Measurements from ENCODE around the gene POFUT2. TPM values are rescaled to one million over a fixed set of nuclear protein-coding genes. Genes with fewer than 3 reads are reported as not detected.

POFUT2 gene
- total RNA-seq, 8 experiments from 2014 or later, result 17.3 to 40.8 (median 25.6) TPM

GRCh38 chr21:45297869-45298268, 10.2 kb upstream of the POFUT2 start:
- ATAC-seq (replicated peaks in 6 of 8), result no peak
- no peak overlapping the region for H3K4me3 ChIP-seq
- in situ Hi-C loops (cut with MboI; ENCODE audit: low pct_unique_long_range_greater_than_20kb in 2 of 9, low sequenced_read_pairs in 9 of 9, unreplicated experiment in 9 of 9), result loop anchor here in 3 of 9 experiments (25.0 kb wide), 2 partner anchors 139 to 336 kb away; no protein-coding TSS in a partner anchor
- WGBS, 10 experiments, result 74 to 100% (median 94%) methylated on average over 2 to 4 of the region's 4 CpGs; no CpG with 5 or more reads in 1 of the 10 experiments
- peaks cover 42 to 44% of the 10 kb centered on the region in 2 donors for H3K4me1 ChIP-seq (replicated peaks in 1 of 2)
- no peak overlapping the region for H3K27ac ChIP-seq

GRCh38 chr21:45297329-45297728, 9.6 kb upstream of the POFUT2 start:
- Histone ChIP-seq H3K27ac (no peak overlapping the region), H3K4me3 (no peak overlapping the region), H3K4me1 (replicated peaks in 1 of 2) (peaks cover 41 to 44% of the 10 kb centered on the region in 2 donors)
- in situ Hi-C loops (cut with MboI; ENCODE audit: low pct_unique_long_range_greater_than_20kb in 2 of 9, low sequenced_read_pairs in 9 of 9, unreplicated experiment in 9 of 9), result loop anchor here in 3 of 9 experiments (25.0 kb wide), 2 partner anchors 140 to 335 kb away; no protein-coding TSS in a partner anchor
- no peak for ATAC-seq (replicated peaks in 6 of 8)
- 80 to 100% (median 86%) methylated on average over 1 to 6 of the region's 9 CpGs; no CpG with 5 or more reads in 1 of the 10 experiments for WGBS, 10 experiments

- no peak for ATAC-seq (replicated peaks in 6 of 8)
- H3K27ac ChIP-seq, result no peak overlapping the region
- peaks cover 38 to 44% of the 10 kb centered on the region in 2 donors for H3K4me1 ChIP-seq (replicated peaks in 1 of 2)
- WGBS, 10 experiments, result 90 to 100% (median 95%) methylated on average over 1 to 7 of the region's 7 CpGs
- in situ Hi-C loops (cut with MboI; ENCODE audit: low pct_unique_long_range_greater_than_20kb in 2 of 9, low sequenced_read_pairs in 9 of 9, unreplicated experiment in 9 of 9), result loop anchor here in 3 of 9 experiments (25.0 kb wide), 2 partner anchors 141 to 334 kb away; no protein-coding TSS in a partner anchor
- H3K4me3 ChIP-seq, result no peak overlapping the region
Observed at GRCh38 chr21:45296638-45297037, 8.9 kb upstream of the POFUT2 start.

- ATAC-seq (replicated peaks in 6 of 8), result no peak
- in situ Hi-C loops (cut with MboI; ENCODE audit: low pct_unique_long_range_greater_than_20kb in 2 of 9, low sequenced_read_pairs in 9 of 9, unreplicated experiment in 9 of 9), result loop anchor here in 3 of 9 experiments (25.0 kb wide), 2 partner anchors 142 to 333 kb away; no protein-coding TSS in a partner anchor
- no peak overlapping the region for H3K4me3 ChIP-seq
- peak overlapping the region; percentile 69 to 72 for H3K27ac ChIP-seq
- 30 to 100% (median 68%) methylated on average over 2 to 22 of the region's 27 CpGs; no CpG with 5 or more reads in 2 of the 10 experiments for WGBS, 10 experiments
- H3K4me1 ChIP-seq (replicated peaks in 1 of 2), result peaks cover 37 to 44% of the 10 kb centered on the region in 2 donors
Observed at GRCh38 chr21:45295576-45296365, 8.1 kb upstream of the POFUT2 start.

- peak; percentile 9 to 76 (median 67) for ATAC-seq (replicated peaks in 6 of 8)
- WGBS, 10 experiments, result 13 to 90% (median 40%) methylated on average over 1 to 17 of the region's 40 CpGs; no CpG with 5 or more reads in 1 of the 10 experiments
- Histone ChIP-seq H3K4me1 (replicated peaks in 1 of 2) (peaks cover 37 to 44% of the 10 kb centered on the region in 2 donors), H3K4me3 (peak overlapping the region in 2 of 5 donors; percentile 0 to 9), H3K27ac (peak overlapping the region; percentile 69 to 72)
- in situ Hi-C loops (cut with MboI; ENCODE audit: low pct_unique_long_range_greater_than_20kb in 2 of 9, low sequenced_read_pairs in 9 of 9, unreplicated experiment in 9 of 9), result loop anchor here in 3 of 9 experiments (25.0 kb wide), 2 partner anchors 143 to 332 kb away; no protein-coding TSS in a partner anchor
Observed at GRCh38 chr21:45294509-45295291, 7.0 kb upstream of the POFUT2 start.

- peak in 5 of 8 experiments; percentile 0 to 3 (median 1) for ATAC-seq (replicated peaks in 6 of 8)
- Histone ChIP-seq H3K4me1 (replicated peaks in 1 of 2) (peaks cover 38 to 44% of the 10 kb centered on the region in 2 donors), H3K27ac (peak overlapping the region; percentile 69 to 72), H3K4me3 (no peak overlapping the region)
- WGBS, 10 experiments, result 0 to 88% (median 70%) methylated on average over 1 to 3 of the region's 23 CpGs; no CpG with 5 or more reads in 6 of the 10 experiments
- in situ Hi-C loops (cut with MboI; ENCODE audit: low pct_unique_long_range_greater_than_20kb in 2 of 9, low sequenced_read_pairs in 9 of 9, unreplicated experiment in 9 of 9), result loop anchor here in 3 of 9 experiments (25.0 kb wide), 2 partner anchors 143 to 332 kb away; no protein-coding TSS in a partner anchor
Observed at GRCh38 chr21:45293726-45294401, 6.2 kb upstream of the POFUT2 start.

GRCh38 chr21:45293220-45293725, 5.6 kb upstream of the POFUT2 start:
- in situ Hi-C loops (cut with MboI; ENCODE audit: low pct_unique_long_range_greater_than_20kb in 2 of 9, low sequenced_read_pairs in 9 of 9, unreplicated experiment in 9 of 9), result loop anchor here in 3 of 9 experiments (25.0 kb wide), 2 partner anchors 144 to 331 kb away; no protein-coding TSS in a partner anchor
- ATAC-seq (replicated peaks in 6 of 8), result no peak
- peaks cover 41 to 47% of the 10 kb centered on the region in 2 donors for H3K4me1 ChIP-seq (replicated peaks in 1 of 2)
- H3K27ac ChIP-seq, result no peak overlapping the region
- no peak overlapping the region for H3K4me3 ChIP-seq
- WGBS, 10 experiments, result 43 to 100% (median 96%) methylated on average over 1 to 5 of the region's 19 CpGs; no CpG with 5 or more reads in 5 of the 10 experiments

GRCh38 chr21:45292399-45293219, 4.9 kb upstream of the POFUT2 start:
- H3K4me1 ChIP-seq (replicated peaks in 1 of 2), result peaks cover 41 to 47% of the 10 kb centered on the region in 2 donors
- in situ Hi-C loops (cut with MboI; ENCODE audit: low pct_unique_long_range_greater_than_20kb in 2 of 9, low sequenced_read_pairs in 9 of 9, unreplicated experiment in 9 of 9), result loop anchor here in 3 of 9 experiments (25.0 kb wide), 2 partner anchors 145 to 330 kb away; no protein-coding TSS in a partner anchor

GRCh38 chr21:45291613-45292398, 4.1 kb upstream of the POFUT2 start:
- ATAC-seq (replicated peaks in 6 of 8), result no peak
- H3K4me1 ChIP-seq (replicated peaks in 1 of 2), result peaks cover 41 to 47% of the 10 kb centered on the region in 2 donors
- H3K4me3 ChIP-seq, result no peak overlapping the region
- in situ Hi-C loops (cut with MboI; ENCODE audit: low pct_unique_long_range_greater_than_20kb in 2 of 9, low sequenced_read_pairs in 9 of 9, unreplicated experiment in 9 of 9), result loop anchor here in 3 of 9 experiments (25.0 kb wide), 2 partner anchors 145 to 330 kb away; no protein-coding TSS in a partner anchor
- peak overlapping the region in 1 of 2 donors; percentile 8 for H3K27ac ChIP-seq
- 50 to 80% (median 60%) methylated on average over 1 to 2 of the region's 34 CpGs; no CpG with 5 or more reads in 7 of the 10 experiments for WGBS, 10 experiments

More at GRCh38 chr21:45292399-45293219, 4.9 kb upstream of the POFUT2 start:
- Histone ChIP-seq H3K4me3 (no peak overlapping the region), H3K27ac (peak overlapping the region in 1 of 2 donors; percentile 42)
- 0 to 20% (median 5%) methylated on average over 1 to 11 of the region's 24 CpGs; no CpG with 5 or more reads in 7 of the 10 experiments for WGBS, 10 experiments
- peak; percentile 53 to 81 (median 68) for ATAC-seq (replicated peaks in 6 of 8)

GRCh38 chr21:45290948-45291612, 3.4 kb upstream of the POFUT2 start:
- in situ Hi-C loops (cut with MboI; ENCODE audit: low pct_unique_long_range_greater_than_20kb in 2 of 9, low sequenced_read_pairs in 9 of 9, unreplicated experiment in 9 of 9), result loop anchor here in 3 of 9 experiments (25.0 kb wide), 2 partner anchors 146 to 329 kb away; no protein-coding TSS in a partner anchor
- H3K4me3 ChIP-seq, result no peak overlapping the region

More at GRCh38 chr21:45290948-45291612, 3.4 kb upstream of the POFUT2 start:
- ATAC-seq (replicated peaks in 6 of 8), result no peak
- 0 to 100% (median 71%) methylated on average over 1 to 12 of the region's 14 CpGs; no CpG with 5 or more reads in 2 of the 10 experiments for WGBS, 10 experiments
- peaks cover 45 to 46% of the 10 kb centered on the region in 2 donors for H3K4me1 ChIP-seq (replicated peaks in 1 of 2)
- H3K27ac ChIP-seq, result no peak overlapping the region

All from motor neuron (in vitro differentiated cells).